Type B pancreatic cell (in vitro differentiated cells): ENCODE data around the gene BMI1. TPM values are rescaled to one million over a fixed set of nuclear protein-coding genes. Genes with fewer than 3 reads are reported as not detected.
A peak's percentile ranks its signal among the peaks of the same experiment; 100 is the strongest.

Experiments
- DNase-seq: peaks from one replicate; pipeline ENCODE4 v3.0.0; 2021; ENCODE audit warnings: mixed read lengths; ENCODE audit not compliant: unreplicated experiment; ENCODE audit errors: extremely low spot score
- H3K27ac Mint-ChIP-seq: 2 replicates; pipeline ENCODE4 v1.8.0; 2021; ENCODE audit warnings: mild to moderate bottlenecking, mixed read lengths
- H3K27me3 Mint-ChIP-seq: 2 replicates; pipeline ENCODE4 v1.8.0; 2021; ENCODE audit warnings: mixed read lengths
- H3K36me3 Mint-ChIP-seq: 2 replicates; pipeline ENCODE4 v1.8.0; 2021; ENCODE audit warnings: mixed read lengths
- H3K4me1 Mint-ChIP-seq: one replicate; pipeline ENCODE4 v1.8.0; 2021; ENCODE audit warnings: mixed read lengths; ENCODE audit not compliant: unreplicated experiment
- H3K4me3 Mint-ChIP-seq: 2 replicates; pipeline ENCODE4 v1.8.0; 2021; ENCODE audit warnings: mild to moderate bottlenecking, mixed read lengths
- H3K9me3 Mint-ChIP-seq: 2 replicates; pipeline ENCODE4 v1.8.0; 2021; ENCODE audit warnings: mixed read lengths
- CTCF ChIP-seq: fragments of 200-600 bp; sonication (generic); conservative IDR thresholded peaks from 2 replicates; pipeline ENCODE4 v1.5.0; 2021; ENCODE audit warnings: antibody characterized with exemption, mild to moderate bottlenecking
- total RNA-seq: library from RNA; stranded (reverse); gene quantifications from 2 replicates; pipeline ENCODE4 v1.2.1, GENCODE V29; 2021; ENCODE audit warnings: low replicate concordance

BMI1 gene
- total RNA-seq, 1 donor from 2014 or later, result 36.6 TPM

- peak; percentile 48 for TF ChIP-seq CTCF
- Mint-ChIP-seq H3K9me3 (no peaks in the 10 kb centered on the region), H3K4me3 (peak overlapping the region; percentile 94), H3K4me1 (peaks cover 54% of the 10 kb centered on the region), H3K27me3 (peaks cover 67% of the 10 kb centered on the region), H3K27ac (peak overlapping the region; percentile 92), H3K36me3 (peaks cover 4% of the 10 kb centered on the region)
- DNase-seq, result no peak
These were observed 830 bp upstream of the BMI1 start for GRCh38 chr10:22319980-22320558.

GRCh38 chr10:22321156-22321923 lies 441 bp downstream of the BMI1 start:
- Mint-ChIP-seq H3K27ac (no peak overlapping the region), H3K9me3 (no peaks in the 10 kb centered on the region), H3K4me3 (peak overlapping the region; percentile 86), H3K27me3 (peaks cover 64% of the 10 kb centered on the region), H3K36me3 (peaks cover 4% of the 10 kb centered on the region), H3K4me1 (peaks cover 56% of the 10 kb centered on the region)
- peak; percentile 0 for TF ChIP-seq CTCF
- DNase-seq, result peak; percentile 83

GRCh38 chr10:22321924-22322640 lies 1.2 kb downstream of the BMI1 start:
- H3K4me1 Mint-ChIP-seq, result peaks cover 52% of the 10 kb centered on the region
- DNase-seq, result no peak
- no peak for TF ChIP-seq CTCF
- peak overlapping the region; percentile 89 for H3K27ac Mint-ChIP-seq
- H3K36me3 Mint-ChIP-seq, result peaks cover 7% of the 10 kb centered on the region
- peaks cover 64% of the 10 kb centered on the region for H3K27me3 Mint-ChIP-seq
- H3K9me3 Mint-ChIP-seq, result no peaks in the 10 kb centered on the region
- peak overlapping the region; percentile 93 for H3K4me3 Mint-ChIP-seq

- TF ChIP-seq CTCF, result no peak
- Mint-ChIP-seq H3K4me1 (peaks cover 46% of the 10 kb centered on the region), H3K36me3 (peaks cover 11% of the 10 kb centered on the region), H3K9me3 (no peaks in the 10 kb centered on the region), H3K27me3 (peaks cover 64% of the 10 kb centered on the region), H3K27ac (peak overlapping the region; percentile 89), H3K4me3 (peak overlapping the region; percentile 93)
- DNase-seq, result no peak
These were observed 1.8 kb downstream of the BMI1 start for GRCh38 chr10:22322641-22323160.

GRCh38 chr10:22323538-22324305 lies 2.8 kb downstream of the BMI1 start:
- Mint-ChIP-seq H3K4me1 (peaks cover 39% of the 10 kb centered on the region), H3K9me3 (no peaks in the 10 kb centered on the region), H3K4me3 (peak overlapping the region; percentile 93), H3K27ac (peak overlapping the region; percentile 82), H3K36me3 (peaks cover 11% of the 10 kb centered on the region), H3K27me3 (peaks cover 57% of the 10 kb centered on the region)
- no peak for TF ChIP-seq CTCF
- DNase-seq, result no peak
